Glomerular visceral epithelial cell (primary cell): ENCODE results near the gene FLT1.

Source experiments
- DNase-seq: peaks from one replicate; pipeline ENCODE4 v3.0.0-alpha.2; 2016; ENCODE audit errors: extremely low spot score

FLT1 gene

DNA sequence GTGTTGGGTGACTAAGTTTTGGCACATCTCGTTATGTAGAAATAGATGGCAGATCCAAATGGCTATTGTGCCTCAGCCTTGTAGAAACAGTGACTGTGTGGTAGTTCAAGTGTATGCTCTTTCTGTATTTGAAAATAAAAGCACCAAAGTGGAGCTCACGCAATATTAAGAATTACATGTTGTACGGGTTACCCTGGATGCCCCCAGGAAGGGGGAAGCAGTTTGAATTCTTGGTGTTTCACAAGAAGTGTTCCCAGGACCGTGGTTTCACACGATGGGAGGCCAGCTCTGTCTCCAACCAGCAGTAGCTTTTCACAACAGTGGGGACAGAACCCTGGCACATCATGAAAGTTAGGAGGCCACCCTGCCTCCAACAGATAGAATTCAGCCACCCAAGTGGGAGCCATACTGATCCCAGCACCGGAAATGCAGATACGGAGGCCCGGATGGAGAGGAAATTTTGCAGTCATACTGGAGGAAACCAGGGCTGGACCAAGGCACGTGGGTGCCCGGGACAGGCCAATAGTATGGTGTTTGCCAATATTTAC lies 8.9 kb downstream of the FLT1 start:
- DNase-seq, result no peak

DNA sequence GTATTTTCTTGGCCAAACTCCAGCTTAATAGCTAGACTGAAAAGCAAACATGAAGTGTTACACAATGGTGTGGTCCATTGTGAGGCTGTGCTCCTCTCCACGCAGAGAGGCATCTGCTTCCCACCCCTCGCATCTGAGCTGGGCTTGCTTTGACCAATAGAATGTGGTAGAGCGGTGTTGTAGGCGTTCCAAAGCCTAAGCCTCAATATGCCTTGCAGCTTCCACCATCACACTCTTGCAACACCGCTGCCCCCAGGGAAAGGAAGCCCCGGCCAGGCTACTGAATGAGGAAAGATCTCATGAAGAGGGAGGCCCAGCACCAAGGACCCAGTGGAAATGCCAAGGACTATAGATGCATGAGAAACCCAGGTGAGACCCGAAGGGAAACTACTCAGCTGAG lies 9.4 kb downstream of the FLT1 start:
- no peak for DNase-seq

DNA sequence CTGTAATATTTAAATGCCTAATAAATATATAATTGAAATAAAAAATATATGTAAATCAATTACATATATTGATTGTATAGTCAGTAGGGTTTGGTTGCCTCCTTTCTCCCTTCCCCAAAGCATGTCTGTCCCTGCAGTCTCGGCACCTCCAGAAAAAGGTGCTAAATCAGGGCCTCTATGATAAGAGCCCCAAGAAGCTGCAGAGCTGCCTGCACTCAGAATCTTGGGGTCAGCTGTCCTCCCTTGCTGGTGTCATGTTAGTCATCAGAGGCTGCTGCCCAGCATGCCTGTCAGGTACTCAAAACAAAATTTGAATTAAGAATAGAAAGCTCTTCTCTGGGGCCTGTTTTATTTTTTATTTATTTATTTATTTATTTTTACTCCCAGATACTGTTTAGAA lies 9.8 kb downstream of the FLT1 start:
- no peak for DNase-seq

DNA sequence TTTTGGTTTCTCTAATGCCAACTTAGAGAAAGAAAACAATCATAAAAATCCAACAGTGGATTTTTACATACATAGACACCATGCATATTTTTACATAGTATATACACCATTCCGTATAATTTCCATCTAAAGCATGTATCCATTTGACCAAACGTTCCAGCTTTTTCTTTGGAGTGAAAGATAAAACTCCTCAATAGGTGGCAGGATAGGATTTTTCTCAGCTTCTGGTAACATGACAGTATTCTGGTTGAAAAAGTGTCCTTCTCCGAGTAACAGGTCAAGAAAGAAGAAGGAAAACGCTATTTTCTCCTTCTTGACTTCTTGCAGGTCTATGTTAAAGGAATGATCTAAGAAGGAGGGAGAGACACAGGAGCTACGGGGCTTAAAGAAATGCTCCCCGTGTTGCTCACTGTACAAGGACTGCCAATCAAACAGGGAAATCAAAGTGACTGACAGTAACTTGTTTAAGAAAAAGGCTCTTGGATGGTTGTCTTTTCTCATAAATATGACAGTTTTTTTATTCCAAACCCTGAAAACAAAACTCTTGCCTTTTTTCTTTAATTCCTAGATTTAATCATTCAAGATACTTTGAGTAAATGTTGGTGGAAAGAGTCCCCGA lies 11.5 kb downstream of the FLT1 start:
- no peak for DNase-seq

DNA sequence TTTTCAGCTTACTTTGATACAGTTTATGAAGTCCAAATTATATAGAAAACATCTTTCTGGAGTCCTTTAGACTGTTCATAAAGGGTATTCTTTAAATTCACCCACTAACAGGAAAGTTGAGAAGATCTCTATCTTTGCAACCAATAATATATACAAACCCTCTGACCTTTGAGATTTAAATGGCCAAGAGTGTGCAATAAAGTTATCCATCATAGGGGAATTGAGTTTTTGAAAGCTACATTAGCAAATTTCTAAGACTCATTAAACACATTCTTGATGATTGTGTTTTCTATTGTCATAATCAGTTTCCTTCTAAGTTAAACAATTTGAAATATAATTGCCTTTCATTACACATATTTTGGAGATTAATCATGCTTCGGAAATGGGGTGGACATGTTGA lies 15.9 kb downstream of the FLT1 start:
- no peak for DNase-seq

DNA sequence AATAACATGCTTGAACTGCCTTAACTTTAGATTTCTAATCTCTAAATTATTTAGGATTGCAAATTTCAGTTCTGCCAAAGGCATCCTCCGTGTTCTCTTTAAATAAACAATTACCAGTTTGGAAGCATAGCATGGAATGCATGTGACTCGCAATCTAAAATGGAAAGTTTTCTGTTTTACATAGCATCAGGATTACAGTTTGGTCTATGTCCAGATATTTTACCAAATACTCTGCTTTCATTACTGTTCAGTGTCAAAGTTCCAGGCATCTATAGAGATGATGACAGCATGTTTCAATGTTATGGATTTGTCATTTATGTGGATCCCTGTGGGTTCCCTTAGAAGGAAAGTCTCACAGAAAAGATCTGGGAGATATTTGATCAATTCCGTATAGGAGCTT lies 16.8 kb downstream of the FLT1 start:
- no peak for DNase-seq

DNA sequence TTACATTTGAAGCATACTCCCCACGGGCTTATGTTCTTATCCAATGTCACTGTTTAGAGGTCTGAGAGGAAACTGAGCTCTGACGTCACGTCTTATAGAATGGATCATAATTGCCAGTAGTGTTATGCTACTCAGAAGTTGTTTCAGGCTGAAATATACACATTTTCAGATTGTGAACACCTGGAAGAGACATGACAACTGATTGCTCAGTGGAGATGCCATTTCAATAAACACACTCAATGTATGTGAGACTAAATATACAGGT lies 17.3 kb downstream of the FLT1 start:
- no peak for DNase-seq

DNA sequence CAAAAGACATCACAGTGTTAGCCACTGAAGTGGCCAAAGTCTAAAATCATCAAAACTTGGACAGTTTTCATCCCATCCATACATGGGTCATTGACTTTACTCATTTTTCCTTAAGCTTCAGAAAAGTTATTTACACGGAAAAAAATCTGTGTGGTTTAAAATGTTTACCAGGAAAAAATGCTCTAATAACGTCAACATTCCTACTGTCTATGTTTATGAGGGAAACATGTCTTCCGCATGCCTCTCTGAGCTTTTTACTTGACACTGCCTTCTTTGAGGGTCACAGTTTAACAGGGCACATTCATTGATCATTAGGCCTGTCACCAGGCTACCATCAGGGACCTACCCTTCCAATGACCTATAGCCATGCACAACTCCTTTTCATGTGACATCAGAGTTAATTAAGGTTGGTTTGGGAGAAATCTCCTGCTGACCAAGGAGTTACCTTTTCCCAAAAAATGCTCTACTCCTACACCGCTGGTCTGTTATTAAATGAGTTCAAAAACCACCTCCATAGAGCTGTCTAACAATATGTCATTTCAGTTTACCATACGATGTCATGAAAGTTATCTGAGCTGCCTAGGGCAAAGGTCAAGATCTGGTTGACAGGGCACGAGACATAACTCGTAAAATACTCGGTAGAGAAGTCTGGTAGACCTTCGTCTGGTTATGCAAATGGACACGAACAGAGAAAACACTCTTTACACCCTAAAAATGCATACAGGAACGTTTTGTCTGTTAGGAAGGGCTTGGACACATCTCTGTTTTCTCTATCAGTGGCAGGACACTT lies 17.8 kb downstream of the FLT1 start:
- DNase-seq, result no peak

DNA sequence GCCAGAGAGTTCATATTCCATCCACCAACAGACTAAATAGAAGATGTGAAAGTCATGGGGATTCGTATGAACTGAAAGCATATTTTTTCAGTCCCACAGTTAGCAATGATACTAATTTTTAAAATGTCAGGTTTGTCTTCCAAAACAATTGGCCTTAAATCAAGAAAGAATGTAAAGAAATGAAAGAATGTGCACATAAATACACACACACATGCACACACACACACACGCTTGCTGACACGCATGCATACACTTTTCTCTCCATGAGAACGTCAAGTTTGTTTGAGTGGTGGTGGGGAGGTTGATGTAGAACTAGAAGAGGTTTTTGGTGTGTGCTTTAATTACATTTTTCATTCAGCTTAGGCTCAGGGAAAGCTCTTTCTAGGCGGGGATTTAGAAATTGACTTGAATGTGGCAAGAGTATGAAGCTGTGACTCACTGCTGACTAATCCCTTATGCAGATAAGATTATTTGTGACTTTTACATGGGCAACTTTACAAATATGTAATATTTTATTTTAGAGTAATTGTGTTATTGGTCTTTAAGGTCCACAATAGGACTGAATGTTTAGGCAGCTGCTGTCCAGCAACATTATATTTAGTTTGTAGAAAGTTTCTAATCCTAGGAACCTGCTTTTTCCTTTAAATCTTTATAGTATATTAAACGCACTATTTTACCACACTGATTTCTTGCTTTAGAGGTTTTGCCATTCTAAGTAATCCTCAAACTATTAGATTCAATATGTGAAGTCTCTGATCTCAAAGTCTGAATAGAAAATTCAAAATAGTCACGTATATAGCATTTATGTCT lies 18.8 kb downstream of the FLT1 start:
- DNase-seq, result no peak

DNA sequence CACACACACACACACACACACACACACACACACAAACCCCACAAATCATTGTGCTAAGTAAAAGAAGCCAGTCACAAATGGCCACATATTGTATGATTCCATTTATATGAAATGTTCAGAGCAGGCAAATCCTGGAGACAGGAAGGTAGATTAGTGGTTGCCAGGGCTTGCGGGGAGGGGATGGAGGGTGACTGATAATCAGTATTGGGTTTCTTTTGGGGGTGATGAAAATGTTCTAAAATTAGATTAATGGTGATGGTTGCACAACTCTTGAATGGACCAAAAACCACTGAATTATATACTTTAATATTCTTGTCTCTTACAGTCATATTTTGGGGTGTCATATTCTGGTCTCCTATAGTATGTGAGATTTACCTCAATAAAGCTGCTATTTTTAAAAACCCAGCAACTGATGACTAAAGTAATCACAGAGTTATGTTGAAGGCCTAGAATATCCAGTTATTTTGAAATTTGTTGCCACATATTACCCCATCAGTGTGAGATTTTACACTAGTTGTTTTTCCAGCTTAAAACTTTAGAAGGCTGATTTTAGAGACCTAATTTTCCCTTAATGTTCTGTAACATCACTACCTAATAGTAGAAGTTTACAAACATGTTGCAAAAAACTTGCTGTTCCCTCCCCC lies 20.3 kb downstream of the FLT1 start:
- DNase-seq, result no peak

DNA sequence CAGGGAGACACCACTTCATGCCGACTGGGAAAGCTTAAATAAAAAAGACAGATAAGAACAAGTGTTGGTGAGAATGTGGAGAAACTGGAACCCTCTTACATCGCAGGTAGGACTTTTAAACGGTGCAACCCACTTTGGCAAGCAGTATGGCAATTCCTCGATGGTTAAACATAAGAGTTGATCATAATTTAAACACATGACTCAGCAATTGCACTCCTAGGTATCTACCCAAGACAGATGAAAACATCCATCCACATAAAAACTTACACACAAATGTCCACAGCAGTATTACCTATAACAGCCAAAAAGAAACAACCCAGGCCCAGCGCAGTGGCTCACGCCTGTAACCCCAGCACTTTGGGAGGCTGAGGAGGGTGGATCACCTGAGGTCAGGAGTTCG lies 21.9 kb downstream of the FLT1 start:
- no peak for DNase-seq

DNA sequence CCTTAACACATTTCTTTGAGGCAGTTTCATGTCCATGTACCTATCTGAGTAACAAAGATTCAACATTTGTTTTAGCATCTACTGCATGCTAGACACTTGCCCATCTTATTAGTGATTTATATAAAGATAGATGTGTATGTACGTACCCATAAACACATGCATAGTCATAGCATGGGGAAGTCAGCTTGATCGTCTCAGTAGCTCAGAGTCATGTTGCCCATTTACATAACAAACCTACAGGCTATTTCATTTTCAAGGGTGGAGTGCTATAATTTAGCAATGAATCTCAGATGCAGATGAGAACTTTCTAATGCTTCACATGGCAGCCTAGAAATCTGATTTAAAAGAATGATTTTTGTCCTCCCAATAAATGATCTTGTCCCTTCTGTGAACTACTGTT lies 23.5 kb downstream of the FLT1 start:
- DNase-seq, result no peak

DNA sequence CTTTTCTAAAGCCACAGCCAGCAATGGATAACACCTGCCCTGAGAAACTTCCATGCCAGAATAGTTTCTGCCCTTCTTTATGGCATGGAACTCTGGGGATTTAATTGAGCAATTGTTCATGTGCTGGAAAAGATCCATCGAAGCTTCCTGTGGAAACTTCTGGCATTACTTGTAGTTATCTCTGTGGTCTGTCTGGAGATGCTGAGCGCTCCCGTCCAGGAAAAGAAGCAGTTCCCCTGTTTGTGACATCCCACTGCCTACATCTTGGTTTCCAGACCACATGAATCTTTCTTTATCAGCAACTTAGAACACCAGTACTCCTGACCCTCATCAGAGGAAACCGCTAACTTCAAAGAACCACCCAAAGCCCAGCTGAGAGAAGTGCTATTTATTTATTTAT lies 24.6 kb downstream of the FLT1 start:
- no peak for DNase-seq

DNA sequence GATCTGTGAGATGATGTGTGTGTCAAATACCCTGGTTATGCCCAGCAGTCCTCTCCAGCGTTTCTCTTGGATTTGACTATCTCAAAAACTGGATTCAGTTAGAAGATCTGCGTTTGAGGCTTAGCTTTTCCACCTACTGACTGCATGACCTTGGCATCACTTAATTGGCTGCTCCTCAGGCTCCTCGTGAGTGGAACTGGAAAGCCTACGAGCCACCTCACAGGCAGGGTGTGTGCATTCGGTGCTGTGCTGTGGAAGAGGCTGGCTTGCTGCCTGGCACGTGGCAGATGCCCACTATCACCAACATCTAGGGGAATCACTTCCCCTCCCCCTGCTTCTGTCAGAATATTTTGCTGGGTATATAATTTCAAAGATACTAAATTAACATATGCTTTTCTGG lies 25.6 kb downstream of the FLT1 start:
- DNase-seq, result no peak

DNA sequence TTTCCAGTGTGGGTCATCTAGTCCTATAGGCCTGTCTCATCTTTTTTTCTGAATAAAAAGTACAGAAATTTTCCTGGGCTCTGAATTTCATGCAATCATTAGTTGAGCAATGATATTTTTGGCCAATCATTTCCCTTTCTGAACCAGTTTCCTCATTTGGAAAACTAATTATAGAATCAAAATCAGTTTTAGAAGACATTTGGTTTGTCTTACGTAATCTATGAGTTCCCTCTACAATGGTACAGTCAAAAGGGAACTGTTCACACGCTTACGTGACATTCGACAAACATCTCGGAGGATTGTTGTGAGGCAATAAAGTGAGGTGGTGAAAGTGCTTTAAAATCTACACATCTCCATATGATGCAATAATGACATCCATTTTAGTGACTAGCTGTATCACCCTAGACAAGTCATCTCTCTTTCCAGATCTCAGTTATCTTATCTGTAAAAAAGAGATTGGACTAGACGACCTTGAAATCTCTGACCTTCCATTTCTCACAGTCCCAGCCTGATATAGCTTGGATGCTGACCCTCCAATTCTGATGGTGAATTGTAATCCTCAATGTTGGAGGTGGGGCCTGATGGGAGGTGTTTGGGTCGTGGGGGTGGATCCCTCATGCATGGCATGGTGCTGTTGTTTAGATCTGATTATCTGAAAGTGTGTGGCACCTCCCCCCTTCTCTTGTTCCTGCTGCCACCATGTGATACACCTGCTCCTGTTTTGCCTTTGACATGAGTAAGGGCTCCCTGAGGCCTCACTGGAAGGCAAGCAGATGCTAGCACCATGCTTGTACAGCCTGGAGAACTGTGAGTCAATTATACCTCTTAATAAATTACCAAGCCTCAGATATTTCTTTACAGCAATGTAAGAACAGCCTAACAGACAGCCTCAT lies 26.7 kb downstream of the FLT1 start:
- no peak for DNase-seq

DNA sequence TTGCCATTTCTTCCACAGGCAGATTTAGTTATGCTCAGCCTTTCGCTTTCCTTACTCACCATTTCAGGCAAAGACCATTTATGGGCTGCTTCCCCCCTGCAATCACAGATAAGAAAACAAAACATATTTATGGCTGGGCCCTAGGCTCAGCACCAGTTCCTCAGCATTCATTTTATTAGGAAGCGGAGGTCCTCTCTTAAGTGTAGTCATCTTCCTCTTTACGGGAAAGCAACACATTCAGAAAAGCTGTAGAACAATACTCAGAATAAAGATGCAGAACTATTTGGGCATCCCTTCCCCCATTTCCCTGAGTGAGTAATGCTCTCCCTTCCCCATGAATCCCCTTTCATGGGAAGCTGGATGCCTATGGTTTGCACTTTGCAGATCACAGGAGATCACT lies 27.9 kb downstream of the FLT1 start:
- DNase-seq, result no peak

DNA sequence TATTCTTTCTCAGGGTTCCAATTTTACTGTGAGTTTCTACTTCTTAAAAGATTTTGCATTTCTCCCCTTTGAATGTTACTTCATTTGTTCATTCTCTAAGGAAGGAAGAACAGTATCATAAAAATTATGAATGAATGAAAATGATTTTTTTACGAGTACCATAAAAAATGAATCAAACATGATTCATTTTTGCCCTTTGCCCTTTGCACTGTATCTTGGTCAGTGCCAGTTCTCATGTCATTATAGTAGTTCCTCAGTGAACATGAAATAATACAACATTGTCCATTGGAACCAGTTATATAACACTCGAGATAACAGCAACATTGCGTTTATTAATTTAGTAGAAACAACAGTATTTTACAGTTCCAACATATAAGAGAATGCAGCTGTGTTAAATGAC lies 28.8 kb downstream of the FLT1 start:
- DNase-seq, result no peak

DNA sequence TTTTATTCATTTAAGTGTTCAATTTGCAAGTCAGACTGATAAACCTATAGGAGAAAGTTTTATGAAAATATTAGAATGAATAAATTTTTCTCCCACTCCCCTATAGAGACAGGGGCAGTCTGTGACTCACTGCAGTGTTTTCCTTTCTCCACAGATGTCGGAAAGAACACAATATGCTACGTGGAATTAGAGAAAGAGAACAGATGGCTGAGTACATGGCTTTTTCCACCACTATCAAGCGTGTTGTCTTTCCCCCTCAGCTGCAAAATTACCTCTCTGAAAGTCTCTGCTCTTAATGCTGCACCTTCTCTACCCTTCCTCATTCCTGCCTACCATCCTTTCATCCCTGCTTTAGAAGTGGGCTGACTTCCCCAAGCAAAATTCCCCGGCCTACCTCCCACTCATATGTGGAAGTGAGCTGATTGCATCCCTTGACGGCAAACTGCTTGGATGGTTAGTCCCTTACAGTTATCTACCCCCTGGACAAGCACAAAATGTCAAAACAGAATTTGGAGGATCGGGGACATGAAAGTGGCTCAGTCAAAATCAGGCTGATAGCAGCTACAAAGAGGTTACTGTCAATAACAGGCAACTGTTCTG lies 30.0 kb downstream of the FLT1 start:
- no peak for DNase-seq

DNA sequence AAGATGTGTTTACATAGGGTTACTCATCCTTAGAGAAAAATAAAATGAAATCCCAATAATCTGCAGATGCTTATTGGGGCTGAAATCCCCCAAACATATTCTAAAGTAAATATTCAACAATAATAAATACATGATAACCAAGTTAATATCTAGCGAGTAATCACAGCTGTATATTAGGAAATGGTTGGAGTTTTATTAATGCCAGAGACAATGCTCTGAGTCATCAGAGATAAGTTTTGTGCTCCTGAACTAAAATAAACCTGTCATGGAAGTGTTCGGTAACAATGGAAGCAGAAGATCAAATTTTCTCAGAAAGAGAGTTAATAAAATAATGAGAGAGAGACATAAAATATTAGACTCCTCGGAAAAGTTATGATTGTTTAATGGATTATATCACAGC lies 31.4 kb downstream of the FLT1 start:
- no peak for DNase-seq

DNA sequence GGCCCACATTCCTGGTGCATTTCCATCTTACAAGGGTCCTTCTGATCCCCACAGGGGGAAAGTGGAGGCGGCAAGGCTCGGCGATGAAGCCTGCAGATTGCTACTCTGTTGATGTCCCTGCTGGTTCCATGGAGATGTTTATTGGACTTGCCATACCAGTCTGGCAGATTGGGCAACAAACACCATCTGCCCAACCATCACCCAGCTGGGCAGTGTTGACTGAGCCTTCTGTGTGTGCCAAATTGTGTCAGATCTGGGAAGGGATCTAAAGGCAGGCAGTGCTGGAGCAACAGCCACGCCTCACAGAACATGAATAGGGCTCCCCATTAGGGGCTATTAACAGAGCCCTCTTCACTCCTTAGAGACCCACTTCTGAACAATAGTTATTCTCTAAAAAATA lies 35.0 kb downstream of the FLT1 start:
- DNase-seq, result no peak

DNA sequence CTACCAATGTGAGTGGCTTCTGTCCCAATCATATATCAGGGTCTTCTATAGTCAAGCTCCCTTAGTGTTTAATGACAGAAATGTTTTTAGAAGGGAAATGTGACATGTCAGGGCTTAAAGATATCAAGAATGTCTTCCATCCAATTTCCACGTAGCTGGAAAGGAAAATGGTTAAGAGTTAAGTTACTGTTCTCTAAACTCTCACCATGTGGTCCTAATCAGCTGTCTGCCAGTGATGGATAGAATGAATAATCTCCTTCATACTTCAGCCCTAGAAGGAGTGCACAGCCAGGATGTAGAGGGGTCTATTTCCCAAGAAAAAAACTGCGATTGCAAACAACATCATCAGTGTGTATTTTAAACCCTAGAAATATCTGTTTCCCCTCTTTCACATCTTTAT lies 36.3 kb downstream of the FLT1 start:
- no peak for DNase-seq
